HG03565 (cell line): Measurements from ENCODE around the gene ZNF692.
"Not testable (repeated sequence)": the region's sequence is repeated elsewhere in the genome, so short reads cannot be mapped to it uniquely, and the experiment has no call there.

Experiments
- ATAC-seq: cut with Tn5 transposase; IDR thresholded peaks from one replicate; pipeline ENCODE4 v1.9.1; 2021; ENCODE audit warnings: mild to moderate bottlenecking, moderate library complexity; ENCODE audit not compliant: unreplicated experiment

ZNF692 gene

DNA sequence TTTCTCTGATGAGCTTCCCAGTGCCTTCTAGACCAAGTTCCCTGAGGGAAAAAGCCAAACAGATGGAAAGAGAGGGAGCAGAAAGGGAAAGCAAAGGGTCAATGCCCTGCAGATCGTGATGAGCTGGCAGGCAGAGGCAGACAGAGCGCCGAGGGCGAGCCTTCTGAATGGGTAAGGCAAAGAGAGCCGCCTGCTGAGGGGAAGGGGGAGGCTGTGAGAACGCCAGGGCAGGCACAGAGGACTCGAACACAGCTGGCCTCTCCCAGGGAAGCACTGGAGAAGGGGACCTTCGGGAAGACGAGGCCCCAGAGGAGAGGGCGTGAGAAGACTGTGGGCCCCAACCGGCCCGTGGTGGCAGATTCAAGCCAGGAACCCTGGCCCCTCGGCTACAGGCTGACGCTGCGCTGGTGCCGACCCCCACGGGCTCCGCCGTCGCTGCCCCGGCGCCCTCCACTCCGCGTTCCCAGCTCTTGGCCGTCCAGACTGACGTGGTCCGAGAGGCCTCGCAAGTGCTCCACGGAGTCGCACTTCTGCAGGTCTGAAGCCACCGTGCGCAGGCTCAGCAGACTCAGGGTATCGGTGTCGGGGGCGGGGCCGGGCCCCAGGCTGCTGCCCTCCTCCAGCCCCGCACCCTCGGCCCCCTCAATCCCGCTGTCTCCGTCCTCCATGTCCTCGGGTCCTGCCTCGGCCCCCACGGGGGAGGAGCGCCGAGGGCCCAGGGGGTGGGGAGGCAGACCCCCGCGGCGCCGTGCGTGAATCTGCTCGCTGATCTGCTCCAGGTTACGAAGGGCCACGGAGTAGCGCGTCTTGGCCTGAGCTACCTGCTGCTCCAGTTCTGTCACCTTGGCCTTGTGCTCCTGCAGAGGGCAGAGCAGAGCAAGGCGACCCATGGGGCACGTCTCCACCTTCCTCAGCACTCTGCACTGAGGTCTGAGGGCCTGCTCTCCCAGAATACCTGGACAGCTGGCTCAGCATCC, 47.1 kb downstream of the ZNF692 start:
- ATAC-seq: no peak

DNA sequence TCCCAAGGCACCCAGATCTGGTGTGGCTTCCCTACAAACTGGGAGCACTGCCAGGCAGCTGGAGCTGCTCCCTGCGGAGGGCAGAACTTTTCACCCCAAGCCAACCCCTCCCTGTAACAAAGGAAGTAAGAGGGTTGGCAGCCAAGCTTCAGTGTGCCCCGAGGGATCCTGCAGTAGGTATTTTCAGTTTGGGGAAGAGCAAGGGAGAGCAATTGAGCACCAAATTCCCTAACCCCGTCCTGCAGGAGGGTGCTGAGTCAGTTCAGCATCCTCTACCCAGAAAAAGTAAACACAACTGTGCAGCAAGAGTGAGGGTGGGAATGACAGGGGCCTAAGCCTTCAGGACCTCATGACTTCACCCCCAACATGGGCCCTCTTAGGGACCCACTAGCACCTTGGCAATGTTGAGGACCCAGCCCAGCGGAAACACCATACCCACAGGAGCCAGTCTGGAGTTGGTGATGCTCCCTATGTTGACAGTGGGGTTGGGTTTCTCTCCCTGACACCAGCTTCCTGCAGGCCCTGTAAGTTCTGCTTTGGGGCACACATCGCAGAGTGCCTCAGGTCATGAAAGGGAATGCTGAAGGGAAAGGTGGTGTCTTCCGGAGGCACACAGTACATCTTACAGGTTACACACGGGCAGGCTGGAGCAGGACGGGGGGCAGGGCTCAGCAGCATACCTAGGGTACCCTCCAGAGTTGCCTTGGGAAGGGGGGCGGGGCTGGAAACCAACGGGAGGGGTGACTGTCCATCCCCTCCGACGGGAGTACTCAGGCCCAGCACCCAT, 48.0 kb downstream of the ZNF692 start:
- no peak for ATAC-seq

DNA sequence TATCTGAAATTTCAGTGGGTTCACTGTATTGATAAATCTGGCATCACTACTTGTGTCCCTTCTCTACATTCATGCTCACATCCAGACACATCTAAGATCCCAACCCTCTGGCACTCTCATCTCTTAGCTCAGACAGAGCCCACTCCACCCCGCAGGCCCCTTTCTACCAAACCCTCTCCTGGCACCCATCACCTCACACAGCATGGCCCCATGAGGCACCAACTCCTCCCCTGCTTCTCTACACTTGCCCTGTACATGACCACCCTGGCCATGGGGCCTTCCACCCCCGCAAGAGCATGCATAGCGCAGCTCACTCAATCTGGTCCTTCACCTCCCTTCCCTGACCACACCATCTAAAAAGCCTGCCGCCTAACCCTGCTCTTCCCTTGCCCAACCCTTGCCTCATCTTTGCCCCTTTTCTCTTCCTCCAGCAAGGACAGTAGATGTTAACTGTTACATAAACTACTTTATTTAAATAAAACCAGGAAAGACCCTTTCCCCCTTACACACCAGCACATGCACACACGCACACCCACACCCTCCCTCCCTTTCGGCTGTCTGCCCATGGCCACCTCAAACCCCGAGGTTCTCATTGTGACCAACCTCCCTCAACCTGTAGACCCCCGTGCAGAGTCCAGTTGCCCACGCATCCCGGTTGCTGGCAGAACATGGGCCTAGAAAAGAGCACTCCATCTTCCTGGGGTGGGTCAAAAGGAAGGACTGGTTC, 48.7 kb downstream of the ZNF692 start:
- no peak for ATAC-seq

DNA sequence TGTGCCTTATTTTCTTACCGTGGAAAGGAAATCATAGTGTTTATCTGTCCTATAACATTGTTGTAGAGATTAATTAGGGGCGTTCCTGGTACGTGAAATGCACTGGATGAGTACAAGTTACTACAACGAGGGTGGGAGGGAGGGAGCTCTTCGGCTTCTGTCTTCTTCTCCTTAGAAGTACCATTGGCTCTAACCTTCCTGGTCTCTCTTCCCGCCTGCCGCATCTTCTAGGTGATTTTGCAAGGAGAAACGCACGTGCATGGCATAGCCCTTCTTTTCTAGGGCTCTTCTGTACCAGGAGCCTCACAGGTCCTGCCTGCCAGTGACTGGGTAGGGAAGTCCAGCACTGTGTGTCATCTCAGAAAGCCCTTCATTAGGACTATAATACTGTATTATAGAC, 50.0 kb downstream of the ZNF692 start:
- no peak for ATAC-seq

DNA sequence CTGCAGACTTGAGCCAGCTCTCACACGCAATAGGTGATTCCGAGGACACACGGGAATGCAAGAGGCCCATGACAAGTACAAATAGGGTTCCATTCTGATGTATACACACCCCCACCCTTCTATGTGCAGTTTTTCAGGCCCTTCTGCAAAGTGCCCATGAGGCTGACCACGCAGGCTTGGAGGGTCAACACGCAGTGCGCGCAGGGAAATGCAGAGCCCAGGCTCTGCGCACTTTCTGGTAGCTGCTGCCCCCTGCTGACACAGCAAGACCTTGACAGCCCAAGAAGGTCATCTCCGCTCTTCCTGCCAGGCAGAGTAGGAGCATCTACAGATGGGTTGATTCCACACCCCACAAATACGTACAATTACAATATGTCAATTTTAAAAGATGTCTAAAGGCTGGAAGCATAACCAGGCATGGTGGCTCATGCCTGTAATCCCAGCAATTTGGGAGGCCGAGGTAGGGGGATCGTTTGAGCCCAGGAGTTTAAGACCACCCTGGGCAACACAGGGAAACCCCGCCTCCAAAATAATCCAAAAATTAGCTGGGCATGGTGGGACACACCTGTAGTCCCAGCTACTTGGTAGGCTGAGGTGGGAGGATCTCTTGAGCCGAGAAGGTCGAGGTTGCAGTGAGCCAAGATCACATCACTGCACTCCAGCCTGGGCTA, 51.7 kb downstream of the ZNF692 start:
- ATAC-seq: no peak

DNA sequence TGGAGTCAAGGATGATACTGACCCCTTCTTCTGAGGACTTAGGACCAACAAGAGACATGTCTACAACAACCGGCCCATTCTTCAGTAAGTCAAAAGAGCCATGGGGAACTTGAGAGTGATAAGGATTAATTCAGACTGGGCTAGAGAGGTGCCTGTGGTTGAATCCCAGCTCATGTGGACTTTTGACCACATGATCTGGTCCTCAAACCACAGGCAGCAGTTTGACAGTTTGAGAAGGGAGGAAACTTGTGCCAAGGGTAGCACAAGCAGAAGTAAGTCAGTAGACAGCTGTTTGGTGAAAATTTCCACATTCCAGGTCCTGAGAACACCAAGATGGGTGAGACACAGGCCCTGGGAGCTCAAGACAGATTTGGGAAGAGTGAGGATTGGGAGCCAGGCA, 53.0 kb downstream of the ZNF692 start:
- ATAC-seq: no peak

DNA sequence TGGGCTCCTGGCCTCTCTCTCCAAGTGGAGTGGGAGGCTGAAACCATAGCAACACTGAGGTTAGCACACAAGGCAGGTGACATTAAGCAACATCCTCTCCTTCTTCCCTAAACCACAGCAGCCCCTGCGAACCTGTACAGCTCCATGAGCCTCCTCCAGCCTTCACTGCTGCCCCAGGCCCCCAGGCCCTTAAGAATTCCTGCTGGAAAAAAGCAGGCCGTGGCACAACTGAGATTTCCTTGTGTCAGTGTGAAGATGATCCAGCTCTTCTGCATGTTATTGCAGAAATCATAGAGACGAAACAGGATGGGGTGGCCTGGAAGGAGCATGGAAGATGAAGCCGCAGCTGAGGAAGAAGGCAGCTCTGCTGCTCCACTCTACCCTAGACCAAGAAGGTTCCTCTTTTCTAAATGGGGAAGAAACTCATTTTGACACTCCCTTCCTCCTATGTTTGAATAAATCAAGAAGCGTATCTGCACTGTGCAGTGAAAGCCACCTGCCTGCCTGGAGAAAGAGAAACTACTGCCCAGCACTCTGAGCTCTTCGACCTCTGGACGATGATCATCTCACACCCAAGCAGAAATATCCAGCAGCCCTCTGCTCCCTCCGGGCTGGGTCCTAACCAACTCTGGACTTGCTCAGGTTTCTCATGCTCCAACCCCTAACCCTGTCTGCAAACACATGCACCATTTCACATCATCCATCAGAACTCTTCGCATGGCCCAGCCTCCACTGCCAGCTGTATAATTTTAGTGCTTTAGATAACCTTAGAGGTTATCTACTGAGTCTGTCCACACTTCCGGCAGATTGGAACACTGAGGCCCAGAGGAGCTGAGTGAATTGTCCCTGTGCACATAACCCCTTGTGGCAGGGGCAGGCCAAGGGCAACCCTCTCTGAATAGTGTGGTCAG, 53.9 kb downstream of the ZNF692 start:
- peak; percentile 92 for ATAC-seq

DNA sequence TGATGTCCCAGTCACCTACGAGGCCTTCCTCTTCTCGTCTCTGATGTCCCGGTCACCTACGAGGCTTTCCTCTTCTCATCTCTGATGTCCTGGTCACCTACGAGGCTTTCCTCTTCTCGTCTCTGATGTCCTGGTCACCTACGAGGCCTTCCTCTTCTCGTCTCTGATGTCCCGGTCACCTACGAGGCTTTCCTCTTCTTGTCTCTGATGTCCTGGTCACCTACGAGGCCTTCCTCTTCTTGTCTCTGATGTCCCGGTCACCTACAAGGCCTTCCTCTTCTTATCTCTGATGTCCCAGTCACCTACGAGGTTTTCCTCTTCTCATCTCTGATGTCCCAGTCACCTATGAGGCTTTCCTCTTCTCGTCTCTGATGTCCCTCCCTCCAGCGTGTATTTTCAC, 55.4 kb downstream of the ZNF692 start:
- not testable (repeated sequence) for ATAC-seq

DNA sequence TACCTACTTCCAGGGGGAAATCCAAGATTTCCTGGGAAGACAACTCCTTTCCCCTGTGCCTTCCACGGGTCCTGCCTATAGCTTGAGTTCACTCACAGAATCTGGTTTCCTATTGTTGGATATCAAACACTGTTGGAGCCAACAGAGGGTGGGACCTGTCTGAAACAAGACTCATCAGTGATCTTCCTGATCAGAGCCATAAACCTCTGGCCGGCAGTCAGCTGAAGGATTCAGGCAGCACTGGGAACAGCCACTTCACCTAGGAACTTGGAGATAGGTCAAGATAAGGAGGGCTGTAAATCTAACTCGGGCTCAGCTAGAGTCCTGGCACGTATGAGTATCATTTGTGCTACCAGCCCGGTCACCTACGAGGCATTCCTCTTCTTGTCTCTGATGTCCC, 56.4 kb downstream of the ZNF692 start:
- no peak for ATAC-seq

DNA sequence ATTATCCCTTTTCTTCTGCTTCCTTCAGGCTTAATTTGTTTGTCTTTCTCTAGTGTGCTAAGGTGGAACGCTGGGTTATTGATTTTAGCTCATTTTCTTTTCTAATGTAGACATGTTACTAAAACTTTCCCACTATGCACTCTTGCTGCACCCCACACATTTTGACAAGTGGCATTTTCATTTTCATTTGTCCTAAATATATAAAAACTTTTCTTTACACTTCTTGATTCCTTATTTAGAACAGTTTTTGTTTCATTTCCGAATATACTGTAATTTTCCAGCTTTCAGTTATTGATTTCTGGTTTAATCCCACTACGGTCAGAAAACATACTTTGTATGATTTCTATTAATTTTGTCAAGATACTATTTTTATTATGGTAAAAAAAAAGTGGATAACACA, 58.4 kb downstream of the ZNF692 start:
- ATAC-seq: no peak
